CD4-positive, alpha-beta T cell treated with Interleukin-10 for 1 hour (primary cell): Measurements from ENCODE around the gene TP63.

Experiments used
- DNase-seq: peaks from one replicate; pipeline ENCODE4 v3.0.0-alpha.2; 2020

Gene TP63

DNA sequence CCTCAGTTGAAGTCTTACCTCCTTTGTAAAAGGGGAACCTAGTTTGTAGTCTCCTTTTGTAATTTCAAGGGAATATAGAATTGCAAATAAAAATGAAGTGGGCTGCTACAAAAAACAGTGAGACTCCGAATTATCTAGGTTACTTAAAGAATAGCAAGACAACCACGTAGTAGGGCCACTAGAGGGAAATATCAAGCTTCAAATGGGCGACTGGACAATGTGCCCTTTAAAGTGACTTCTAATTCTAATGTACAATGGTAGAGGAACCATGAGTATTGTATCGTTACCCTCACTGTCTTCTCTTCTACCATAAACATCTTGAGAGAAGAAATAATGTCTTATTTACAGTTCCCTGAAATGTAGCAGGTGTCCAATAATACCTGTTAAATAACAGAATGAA lies 56.3 kb downstream of the TP63 start:
- DNase-seq = no peak

DNA sequence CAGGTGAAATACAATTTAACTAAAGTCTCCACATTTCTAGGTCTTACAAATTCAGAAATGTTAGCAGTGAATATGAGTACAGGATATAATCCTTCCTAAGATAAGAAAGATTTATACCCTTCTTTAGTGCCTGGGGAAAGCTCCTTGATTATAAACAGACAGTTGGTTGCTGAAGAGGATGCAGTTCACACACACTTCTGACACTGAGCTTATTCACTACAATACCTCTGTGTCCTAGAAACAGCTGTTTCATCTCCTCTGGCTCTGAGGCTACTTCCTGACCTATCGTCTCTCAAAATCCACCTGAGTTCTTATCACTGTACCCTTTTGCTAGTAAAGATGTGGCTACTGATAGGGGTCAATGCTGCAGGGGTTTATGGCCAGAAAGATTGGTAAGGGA lies 57.1 kb downstream of the TP63 start:
- DNase-seq = no peak

DNA sequence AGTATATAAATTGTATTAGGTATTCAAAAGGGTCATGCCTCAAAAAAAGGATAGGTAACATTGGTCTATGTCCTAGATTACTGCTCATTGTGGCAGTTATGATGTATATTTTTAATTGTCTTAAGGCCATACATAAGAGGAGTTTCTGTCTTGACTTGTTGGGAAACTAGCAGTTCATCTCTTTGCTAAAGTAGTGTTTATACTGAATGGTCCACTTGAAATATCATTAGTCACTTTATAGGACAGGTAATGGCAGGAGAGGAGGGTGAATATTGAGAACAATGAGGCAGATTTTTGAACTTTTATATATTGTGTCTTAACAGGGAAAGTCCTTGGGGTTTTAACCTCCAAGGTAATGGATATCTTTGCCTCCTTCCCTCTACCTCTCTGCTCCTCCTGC lies 58.4 kb downstream of the TP63 start:
- no peak for DNase-seq

DNA sequence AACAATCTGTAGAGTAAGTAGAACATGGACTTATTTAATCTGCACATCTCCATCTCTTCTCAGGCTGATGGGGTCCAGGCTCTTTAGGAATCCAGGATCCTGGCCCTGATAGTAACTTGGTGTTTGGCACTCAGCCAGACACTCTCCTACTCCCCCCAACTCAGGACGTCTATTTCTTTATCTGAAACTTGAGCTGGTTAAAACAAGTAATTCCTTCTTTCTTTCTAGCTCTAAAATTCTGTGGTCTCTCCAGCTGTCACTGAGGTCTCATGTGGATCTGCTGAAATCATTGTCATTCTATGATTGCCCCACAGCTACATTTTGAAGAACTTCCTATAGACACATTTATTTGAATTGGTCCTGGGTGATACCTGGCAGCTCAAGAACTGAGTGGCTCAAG lies 59.0 kb downstream of the TP63 start:
- DNase-seq = no peak

DNA sequence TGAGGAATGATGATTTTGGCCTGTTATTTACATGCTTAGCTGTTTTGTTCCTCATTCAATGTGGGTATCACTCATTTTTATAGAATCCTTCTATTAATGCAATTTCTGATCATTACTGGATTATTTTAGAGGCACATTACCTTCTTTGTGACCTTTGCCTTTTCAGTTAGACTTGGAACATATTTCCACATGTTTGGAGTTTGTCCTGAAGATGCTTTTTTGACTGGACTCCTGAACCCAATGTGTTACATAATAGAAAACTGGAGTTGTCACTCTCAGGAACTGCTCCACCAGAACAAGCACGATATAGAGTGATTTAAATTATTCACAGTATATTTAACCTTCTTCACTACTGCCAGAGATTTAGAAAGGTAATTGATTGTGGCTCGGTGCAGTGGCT lies 59.5 kb downstream of the TP63 start:
- DNase-seq = no peak

DNA sequence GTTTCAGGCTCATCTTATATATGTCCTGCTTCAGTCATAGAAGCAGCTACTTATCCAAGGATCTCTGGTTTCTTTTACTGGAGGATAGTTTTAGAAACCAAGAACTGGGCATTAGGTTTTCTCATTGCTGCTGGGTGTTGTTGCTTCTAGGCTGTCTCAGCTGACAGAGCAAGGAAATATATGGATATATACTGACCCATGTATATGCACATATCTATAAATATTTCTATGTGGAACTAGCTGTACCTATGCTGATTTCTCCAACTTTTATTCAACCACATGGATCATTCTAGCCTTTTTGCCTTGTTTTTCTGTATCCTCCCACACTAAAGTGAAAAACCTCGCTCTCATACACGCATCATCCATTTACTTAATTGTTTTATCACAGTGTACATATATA lies 64.2 kb downstream of the TP63 start:
- no peak for DNase-seq

DNA sequence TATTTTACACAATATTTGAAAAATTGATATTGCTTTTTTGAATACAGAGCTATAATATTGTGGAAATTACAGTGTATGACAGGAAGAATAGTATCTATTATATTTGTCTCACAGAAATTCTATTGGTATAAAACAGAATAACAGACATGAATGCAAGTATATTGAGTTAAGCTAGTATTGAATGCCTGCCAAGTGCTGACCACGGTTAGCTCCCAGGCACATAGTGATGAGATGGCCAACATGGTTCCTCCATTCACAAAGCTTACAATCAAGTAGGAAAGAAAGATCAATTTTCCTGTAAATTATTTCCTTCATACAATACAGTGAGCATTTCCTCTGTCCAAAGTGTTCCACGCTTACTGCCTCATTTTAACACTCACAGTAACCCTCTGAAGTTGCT lies 67.6 kb downstream of the TP63 start:
- no peak for DNase-seq

DNA sequence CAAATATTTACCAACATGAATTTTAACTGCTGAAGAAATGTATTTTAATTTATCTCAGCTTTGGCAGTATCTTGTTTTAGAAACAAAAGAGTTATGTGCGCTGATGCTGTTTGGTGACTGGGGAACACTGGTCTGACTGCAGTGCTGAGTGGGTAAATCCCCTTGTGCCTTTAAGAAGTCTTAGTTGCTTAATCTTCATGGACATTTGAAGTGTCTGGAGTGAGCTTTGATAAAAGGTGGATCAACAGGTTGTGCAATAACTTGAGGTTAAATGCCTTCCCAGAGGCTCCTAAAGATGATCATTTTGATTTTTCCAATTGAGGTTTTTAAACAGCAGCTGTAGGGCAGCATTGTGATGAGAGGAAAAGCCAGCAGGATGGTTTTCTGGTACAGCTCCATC lies 68.7 kb downstream of the TP63 start:
- no peak for DNase-seq

DNA sequence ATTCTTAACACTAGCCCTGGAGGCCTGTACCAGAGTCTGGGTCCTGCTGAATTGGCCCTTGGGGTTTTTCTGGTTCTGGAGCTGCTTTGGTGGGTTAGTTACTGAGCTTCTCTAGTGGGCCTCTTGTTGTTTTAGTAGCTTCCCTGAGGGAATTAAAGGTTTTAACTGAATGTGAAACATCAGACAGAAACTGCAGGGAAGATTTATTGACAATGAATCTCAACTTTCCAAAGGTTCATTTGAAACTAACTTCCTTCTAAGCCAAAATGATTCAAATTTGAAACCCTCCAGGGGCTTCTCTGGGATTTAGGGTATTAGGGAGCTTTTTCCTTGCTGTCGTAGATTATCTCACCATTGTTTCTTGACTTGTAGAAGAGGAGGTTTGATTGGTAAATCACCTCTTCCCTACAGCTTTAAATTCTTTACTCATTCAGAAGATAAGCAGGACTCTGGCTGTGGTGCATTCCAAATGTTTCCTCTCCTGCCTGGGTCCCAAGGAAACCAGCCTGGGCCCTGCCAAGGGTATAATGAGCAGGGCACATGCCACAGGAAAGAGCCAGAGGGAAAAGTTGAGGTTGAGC lies 71.0 kb downstream of the TP63 start:
- no peak for DNase-seq

DNA sequence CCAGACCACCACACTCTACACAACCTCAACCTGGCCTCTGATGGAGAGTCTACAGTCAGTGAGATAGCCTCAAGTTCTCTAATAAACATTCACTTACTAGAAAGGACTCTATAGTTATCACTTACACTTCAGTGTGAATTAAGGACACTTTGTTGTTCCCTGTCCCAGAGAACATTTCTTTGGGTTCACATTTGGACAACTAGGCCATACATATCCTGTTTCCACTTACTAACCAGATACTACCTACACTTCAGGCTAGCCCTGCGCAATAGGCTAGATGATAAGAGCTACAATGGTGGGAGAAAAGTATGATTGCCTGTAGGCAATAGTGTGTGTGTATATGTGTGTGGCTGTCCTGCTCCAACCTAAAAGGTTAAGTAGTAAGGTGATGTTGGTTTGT lies 72.7 kb downstream of the TP63 start:
- no peak for DNase-seq

DNA sequence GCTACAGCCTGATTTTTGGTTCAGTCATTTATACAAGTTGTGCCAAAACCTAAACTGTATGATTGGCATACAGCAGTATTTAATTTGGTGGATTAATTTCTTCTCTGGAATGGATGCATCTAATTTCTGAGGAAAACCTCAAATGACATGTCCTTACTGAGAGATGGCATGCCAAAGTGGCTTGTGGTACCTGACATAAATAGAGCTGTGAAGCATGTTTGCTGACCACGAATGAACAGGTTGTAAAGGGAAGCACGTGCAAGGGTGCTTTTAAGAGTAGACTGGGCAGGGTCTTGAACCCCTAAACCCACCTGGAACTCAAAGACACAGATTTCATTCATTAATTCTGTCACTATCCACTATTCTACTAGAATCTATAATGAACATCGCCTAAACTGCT lies 77.2 kb downstream of the TP63 start:
- DNase-seq = no peak

DNA sequence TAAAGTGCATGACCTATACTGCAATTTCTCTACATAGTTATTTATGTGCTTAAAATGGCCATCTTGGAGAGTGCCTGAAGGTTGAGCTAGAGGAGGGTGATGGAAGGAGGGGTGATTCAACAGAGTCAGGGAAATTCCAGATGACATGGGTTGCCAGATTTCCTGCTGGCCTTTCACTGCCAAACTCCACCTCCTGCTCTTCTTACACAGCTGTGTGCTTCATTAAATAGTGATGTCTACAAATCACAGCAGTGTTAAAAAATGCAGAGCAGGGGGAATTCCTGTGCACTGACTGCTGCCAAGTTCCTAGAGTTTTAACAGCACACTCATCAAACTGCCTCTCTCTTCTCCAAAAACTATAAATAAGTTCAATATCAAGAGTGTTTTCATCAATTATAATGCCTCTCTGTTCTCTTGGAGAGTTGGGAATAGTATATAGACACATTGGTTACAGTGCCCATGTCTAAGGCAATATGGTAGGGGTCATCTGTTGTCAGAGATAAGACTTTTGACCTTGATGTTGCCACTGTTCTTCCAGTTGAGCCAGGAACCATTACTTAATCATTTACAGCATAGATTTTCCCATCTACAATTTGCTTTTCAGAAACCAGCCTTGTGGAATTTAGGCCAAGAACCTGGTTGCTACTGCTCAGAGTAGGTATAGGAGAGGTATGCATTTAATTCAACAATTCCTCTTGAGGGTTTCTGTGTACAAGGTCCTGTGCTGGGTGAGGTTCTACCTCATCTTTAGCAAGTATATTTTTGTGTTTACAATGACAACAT lies 79.6 kb downstream of the TP63 start:
- no peak for DNase-seq

DNA sequence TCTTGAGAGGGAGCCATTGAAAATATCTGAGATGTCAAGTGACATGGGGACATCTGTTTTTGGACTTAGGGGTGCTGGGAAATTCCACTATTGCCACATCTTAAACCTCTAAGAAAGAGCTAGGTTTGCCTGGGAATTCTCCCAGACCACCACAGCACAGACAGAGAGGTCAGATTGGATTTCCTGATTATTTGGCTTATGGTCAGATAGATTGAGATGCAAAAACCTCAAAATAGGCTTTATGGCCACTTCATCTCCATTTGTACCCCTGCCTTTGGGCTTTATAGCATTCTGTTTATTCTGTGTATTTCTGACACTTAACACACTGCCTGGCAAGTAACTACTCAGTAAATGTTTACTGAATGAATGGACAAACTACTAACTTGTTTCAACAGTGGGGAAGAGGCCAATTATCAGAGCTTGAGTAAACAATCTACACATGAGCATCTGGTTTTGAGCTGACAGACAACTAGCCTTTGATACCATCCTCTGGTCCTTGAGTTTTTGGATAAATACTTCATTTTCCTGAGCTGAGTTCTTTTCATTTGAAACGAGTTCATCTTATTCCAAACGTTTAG lies 81.8 kb downstream of the TP63 start:
- no peak for DNase-seq

DNA sequence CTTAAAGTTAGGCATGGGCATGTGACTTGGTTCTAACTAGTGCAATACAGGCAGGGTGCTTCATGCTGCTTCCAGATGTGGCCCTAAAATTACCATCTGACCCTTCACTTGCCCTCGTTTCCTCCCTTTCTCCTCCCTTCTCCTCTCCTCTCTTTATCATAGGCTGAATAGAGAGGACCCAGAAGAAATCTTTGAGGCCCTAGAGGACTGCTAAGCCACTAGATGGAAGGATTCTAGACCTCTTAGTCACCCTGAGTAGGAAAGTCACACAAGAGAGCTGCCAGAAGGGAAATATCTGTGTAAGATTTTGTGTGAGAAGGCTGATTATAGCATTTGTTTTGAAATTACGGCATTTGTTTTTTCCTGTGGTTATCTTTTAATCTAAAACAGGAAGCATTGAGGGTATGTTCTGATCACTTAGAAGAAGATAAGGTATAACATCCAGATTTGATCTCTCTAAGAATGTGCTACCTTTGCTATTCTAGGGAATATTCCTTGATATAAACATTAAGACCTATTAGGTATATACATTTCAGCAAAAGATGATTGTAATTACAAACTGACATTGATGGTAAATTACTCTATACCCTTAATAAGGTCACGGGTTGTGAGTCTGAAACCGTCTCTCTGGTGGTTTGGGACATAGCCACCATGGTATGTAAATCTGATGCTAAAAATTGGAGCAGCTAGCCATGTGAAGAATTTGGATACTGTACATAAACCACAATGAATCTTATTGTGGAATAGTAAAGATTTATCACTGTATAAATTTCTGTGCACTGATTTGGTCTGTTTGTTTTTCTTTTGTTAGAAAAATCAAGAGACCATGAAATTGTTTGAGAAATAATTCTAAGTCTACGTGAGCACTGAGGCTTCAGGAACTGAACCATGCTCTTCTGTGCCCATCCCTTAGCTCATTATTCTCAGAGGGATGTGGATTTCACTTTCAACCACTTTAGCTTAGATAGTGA lies 84.1 kb downstream of the TP63 start:
- peak; percentile 2 for DNase-seq

DNA sequence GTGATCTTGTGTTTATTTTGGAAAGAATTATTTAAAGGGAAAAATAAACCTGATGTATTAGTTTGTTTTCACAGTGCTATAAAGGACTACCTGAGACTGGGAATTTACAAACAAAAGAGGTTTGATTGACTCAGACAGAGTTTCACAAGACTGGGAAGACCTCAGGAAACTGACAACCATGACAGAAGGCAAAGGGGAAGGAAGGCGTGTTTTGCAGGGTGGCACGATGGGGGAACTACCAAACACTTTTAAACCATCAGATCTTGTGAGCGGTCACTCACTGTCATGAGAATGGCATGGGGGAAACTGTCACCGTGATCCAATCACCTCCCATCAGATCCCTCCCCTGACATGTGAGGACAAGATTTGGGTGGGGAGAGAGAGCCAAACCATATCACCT lies 87.0 kb downstream of the TP63 start:
- no peak for DNase-seq

DNA sequence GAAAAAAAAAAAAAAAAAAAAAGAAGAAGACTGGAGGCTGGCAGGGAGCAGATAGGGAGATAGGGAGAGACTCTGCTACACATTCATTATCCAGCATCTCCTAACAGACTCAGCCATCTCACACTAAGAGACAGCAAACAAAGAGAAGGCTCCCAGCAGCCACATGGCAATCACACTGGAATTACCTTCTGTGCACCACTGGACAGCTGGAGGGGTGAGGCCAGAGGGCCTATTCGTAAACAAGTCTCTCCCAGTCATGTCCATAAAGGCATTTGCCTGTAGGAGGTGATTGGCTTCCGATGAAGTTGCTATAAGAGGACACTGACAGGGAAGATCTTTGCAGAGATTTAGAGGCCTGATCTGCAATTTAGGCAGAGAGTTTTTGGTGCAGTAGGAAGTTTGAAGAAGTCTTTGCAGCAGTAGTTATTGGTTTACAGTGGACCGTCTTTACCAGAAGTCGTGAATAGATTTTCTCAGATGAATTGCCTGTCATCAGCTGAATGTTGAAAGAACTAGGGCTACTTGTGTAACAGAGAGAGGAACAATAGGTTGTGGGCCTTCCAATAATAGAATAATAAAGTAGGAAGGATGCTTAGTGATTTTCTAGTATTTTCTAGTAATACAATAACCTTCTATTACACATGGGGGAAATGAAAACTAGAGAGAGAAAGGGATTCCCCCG lies 89.7 kb downstream of the TP63 start:
- no peak for DNase-seq

DNA sequence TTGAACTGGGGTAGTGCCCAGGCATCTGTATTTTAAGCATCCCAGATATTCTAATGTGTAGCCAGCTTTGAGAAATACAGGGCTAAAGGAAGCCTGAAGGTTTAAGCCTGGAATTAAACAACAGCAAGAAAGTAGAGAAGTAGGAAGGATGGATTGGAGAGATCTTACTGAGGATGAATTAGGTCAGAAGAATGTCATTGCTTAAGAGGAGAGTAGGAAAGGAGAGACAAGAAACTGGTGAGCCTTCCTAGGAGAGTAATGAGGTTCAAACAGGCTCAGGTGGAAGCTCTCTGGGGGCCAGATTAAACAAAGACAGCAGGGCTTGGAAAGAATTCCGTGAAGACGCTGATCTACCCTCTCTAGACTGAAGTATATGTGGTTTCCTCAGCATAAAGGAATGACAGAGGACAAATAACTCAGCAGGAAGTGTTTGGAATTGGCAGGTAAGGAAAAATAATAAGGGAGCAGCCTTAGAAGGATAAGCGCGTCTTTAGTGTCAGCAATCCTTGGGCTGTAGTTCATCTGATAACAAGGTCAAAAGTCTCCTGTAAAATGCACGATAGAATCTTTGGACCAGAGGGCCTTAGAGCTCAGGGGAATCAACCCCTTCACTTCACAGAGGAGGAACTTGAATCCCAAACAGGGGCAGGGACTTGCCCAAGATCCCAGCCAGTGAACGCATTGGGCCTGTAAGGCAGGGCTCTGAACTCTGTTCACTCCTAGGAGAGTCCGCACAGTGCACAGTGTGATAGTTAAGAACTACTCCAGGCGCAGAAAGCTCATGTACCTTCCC lies 90.9 kb downstream of the TP63 start:
- DNase-seq = no peak

DNA sequence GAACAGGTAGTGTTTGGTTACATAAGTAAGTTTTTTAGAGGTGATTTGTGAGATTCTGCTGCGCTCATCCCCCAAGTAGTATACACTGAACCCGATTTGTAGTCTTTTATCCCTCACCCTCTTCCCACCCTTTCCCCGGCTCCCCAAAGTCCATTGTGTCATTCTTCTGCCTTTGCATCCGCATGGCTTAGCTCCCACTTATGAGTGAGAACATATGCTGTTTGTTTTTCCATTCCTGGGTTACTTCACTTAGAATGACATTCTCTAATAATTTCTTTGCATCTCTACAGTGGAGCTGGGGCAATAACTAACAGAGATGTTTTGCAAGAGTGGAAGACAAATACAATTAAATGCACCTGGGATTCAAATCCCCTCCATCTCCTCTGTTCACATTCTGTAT lies 93.2 kb downstream of the TP63 start:
- DNase-seq = no peak

DNA sequence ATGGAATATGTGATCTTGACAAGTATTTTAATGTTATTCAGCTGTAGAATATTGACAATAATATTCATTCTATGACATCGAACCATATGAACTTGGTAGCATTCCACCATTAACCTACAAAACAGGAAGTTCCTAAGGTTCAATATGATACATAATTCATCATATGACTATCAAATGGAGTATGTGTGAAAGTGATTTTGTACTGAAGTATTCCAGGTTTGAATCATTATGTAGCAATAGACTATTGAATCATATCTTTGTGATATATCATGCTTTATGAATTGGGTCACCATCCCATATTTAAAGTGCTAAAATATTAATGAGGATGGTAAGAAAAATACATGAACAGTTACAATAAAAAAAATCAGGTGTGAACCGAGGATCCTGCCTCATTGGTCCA lies 95.1 kb downstream of the TP63 start:
- DNase-seq = no peak

DNA sequence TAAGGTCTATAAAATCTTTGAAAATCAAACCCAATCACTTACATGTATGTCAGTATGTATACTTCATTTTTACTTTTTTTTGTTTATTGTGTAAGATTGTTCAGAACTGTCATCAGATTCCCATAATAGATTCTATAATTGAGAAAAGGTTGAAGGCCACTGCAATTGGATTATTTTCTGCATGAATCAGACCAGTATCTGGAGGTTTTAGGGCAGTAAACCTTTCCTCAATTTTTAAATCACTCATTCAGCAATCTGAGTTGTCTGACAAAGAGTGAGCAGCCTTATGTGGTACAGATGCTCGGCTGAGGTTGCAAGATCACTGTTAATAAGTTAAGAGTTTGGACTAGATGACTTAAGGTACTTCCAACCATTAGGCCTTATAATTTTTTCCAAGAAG lies 96.0 kb downstream of the TP63 start:
- DNase-seq = no peak

DNA sequence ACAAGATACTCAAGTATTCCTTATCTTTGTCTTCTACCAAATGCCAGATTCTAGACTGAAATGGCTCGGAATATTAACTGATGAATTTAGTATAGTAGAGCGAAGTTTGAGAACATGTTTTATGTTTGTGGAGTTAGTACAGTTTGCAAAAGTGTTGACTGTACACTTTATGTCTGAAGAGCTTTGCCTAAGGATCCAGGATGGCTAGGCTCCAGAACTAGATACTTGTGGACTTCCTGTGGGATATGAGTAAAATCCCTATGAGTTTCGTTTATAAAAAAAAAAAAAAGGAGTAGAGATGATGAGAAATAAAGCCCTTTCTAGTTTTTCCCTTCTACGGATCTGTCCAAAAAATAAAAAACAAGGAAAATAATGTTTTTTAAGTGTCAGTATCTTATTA lies 96.7 kb downstream of the TP63 start:
- DNase-seq = no peak

DNA sequence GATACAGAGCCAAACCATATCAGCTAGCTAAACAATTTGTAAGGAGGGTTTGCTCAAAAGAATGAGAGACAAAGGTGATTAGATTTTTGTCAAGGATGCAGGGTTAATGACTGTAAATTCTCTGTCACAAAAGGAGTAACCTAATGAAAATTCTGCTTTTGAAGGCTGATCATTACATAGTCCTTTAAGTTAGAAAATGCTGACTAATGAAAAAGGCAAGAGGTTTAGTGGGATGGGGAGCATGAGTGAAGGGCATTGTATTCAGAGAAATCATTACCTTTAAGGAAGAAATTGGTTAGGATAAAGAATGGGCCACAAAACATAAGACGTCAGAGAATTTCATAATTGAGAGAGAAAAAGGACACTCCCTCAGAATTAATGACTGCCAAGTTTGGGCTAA lies 97.7 kb downstream of the TP63 start:
- no peak for DNase-seq
